Measurements from ENCODE around the gene PTPA.

GRCh38 chr9:129108805-129109536 is 2.2 kb upstream of the PTPA start:
- no peak for TF ChIP-seq POLR2A (IDR thresholded peaks at IDR 0.05)
- no peak for TF ChIP-seq CTCF (IDR thresholded peaks at IDR 0.05)
- TF ChIP-seq POLR2AphosphoS5 (IDR thresholded peaks at IDR 0.05): no peak

Measured in breast epithelium (tissue), 3 donors.